Activated CD4-positive, alpha-beta T cell treated with anti-CD3 and anti-CD28 coated beads, Interleukin-2, amount 50 U/mL, for 48 hours (primary cell): Measurements from ENCODE around the gene EIF5AL1.
"Not testable (repeated sequence)": the region's sequence is repeated elsewhere in the genome, so short reads cannot be mapped to it uniquely, and the experiment has no call there.

ENCODE experiments used
- DNase-seq, 2 experiments: peaks; one replicate each; pipeline ENCODE4 v3.0.0-alpha.2; 2020

Gene EIF5AL1

GRCh38 chr10:79488336-79488735 is 24.0 kb upstream of the EIF5AL1 start:
- no peak for DNase-seq

- DNase-seq = no peak
These were observed 23.5 kb upstream of the EIF5AL1 start for GRCh38 chr10:79488870-79489269.

- no peak for DNase-seq
These were observed 21.8 kb upstream of the EIF5AL1 start for GRCh38 chr10:79490400-79491142.

- no peak for DNase-seq
These were observed 21.0 kb upstream of the EIF5AL1 start for GRCh38 chr10:79491143-79491835.

- DNase-seq = no peak
These were observed 20.1 kb upstream of the EIF5AL1 start for GRCh38 chr10:79492256-79492655.

GRCh38 chr10:79492839-79493238 is 19.5 kb upstream of the EIF5AL1 start:
- no peak for DNase-seq

GRCh38 chr10:79493806-79494205 is 18.5 kb upstream of the EIF5AL1 start:
- DNase-seq = no peak

GRCh38 chr10:79494871-79495705 is 17.2 kb upstream of the EIF5AL1 start:
- no peak for DNase-seq

- no peak for DNase-seq
These were observed 16.5 kb upstream of the EIF5AL1 start for GRCh38 chr10:79495791-79496190.

GRCh38 chr10:79496896-79497295 is 15.4 kb upstream of the EIF5AL1 start:
- no peak for DNase-seq

GRCh38 chr10:79498291-79498829 is 14.0 kb upstream of the EIF5AL1 start:
- DNase-seq = no peak

GRCh38 chr10:79502561-79503309 is 9.6 kb upstream of the EIF5AL1 start:
- no peak for DNase-seq

GRCh38 chr10:79503787-79504186 is 8.5 kb upstream of the EIF5AL1 start:
- DNase-seq = not testable (repeated sequence)

GRCh38 chr10:79504483-79504882 is 7.8 kb upstream of the EIF5AL1 start:
- not testable (repeated sequence) for DNase-seq

GRCh38 chr10:79505328-79505727 is 7.0 kb upstream of the EIF5AL1 start:
- DNase-seq = not testable (repeated sequence)

- no peak for DNase-seq
These were observed 6.5 kb upstream of the EIF5AL1 start for GRCh38 chr10:79505829-79506228.

- DNase-seq = no peak
These were observed 4.7 kb upstream of the EIF5AL1 start for GRCh38 chr10:79507440-79508167.

- DNase-seq = not testable (repeated sequence)
These were observed 4.1 kb upstream of the EIF5AL1 start for GRCh38 chr10:79508245-79508644.

- DNase-seq = not testable (repeated sequence)
These were observed 2.9 kb upstream of the EIF5AL1 start for GRCh38 chr10:79509306-79509933.

GRCh38 chr10:79509934-79510508 is 2.3 kb upstream of the EIF5AL1 start:
- DNase-seq = not testable (repeated sequence)
